Mesendoderm (in vitro differentiated cells): ENCODE measurements around the gene SLC24A4.

ENCODE experiments used
- DNase-seq: peaks from one replicate; pipeline ENCODE4 v3.0.0; 2013
- H2AK5ac ChIP-seq: 2 replicates; pipeline ENCODE4 v1.6.1; 2013; ENCODE audit warnings: low read length, inconsistent platforms
- H2BK120ac ChIP-seq: 2 replicates; pipeline ENCODE4 v1.6.1; 2013; ENCODE audit warnings: low read depth, mild to moderate bottlenecking, low read length, moderate library complexity, mixed read lengths
- H2BK15ac ChIP-seq: replicated peaks from 2 replicates; pipeline ENCODE4 v1.6.1; 2013; ENCODE audit warnings: low read depth, mild to moderate bottlenecking, moderate library complexity
- H2BK5ac ChIP-seq: 2 replicates; pipeline ENCODE4 v1.6.1; 2013; ENCODE audit warnings: low read length, inconsistent platforms
- H3K18ac ChIP-seq: 2 replicates; pipeline ENCODE4 v1.6.1; 2013; ENCODE audit warnings: mild to moderate bottlenecking, low read length, mixed read lengths
- H3K23ac ChIP-seq: one replicate; pipeline ENCODE4 v1.6.1; 2013; ENCODE audit warnings: low read length
- H3K27ac ChIP-seq: 2 replicates; pipeline ENCODE4 v1.5.1; 2013; ENCODE audit warnings: low read depth, mild to moderate bottlenecking, inconsistent platforms, low read length, moderate library complexity
- H3K27me3 ChIP-seq: 2 replicates; pipeline ENCODE4 v1.6.1; 2013; ENCODE audit warnings: low read length, control low read depth, mild to moderate bottlenecking, inconsistent platforms; ENCODE audit not compliant: insufficient read depth, poor library complexity
- H3K36me3 ChIP-seq: 2 replicates; pipeline ENCODE4 v1.6.1; 2013; ENCODE audit warnings: low read length, inconsistent platforms; ENCODE audit not compliant: control insufficient read depth, insufficient read depth
- H3K4ac ChIP-seq: one replicate; pipeline ENCODE4 v1.6.1; 2013; ENCODE audit warnings: low read depth, mild to moderate bottlenecking, low read length, moderate library complexity
- H3K4me1 ChIP-seq: 2 replicates; pipeline ENCODE4 v1.6.1; 2013; ENCODE audit warnings: low read depth, low read length, inconsistent platforms; ENCODE audit not compliant: control insufficient read depth
- H3K4me2 ChIP-seq: 2 replicates; pipeline ENCODE4 v1.6.1; 2013; ENCODE audit warnings: low read length
- H3K4me3 ChIP-seq: 2 replicates; pipeline ENCODE4 v1.5.1; 2013; ENCODE audit warnings: mild to moderate bottlenecking, low read length
- H3K56ac ChIP-seq: one replicate; pipeline ENCODE4 v1.6.1; 2013; ENCODE audit warnings: low read length
- H3K79me1 ChIP-seq: 2 replicates; pipeline ENCODE4 v1.6.1; 2013; ENCODE audit warnings: low read length, inconsistent platforms
- H3K79me2 ChIP-seq: 2 replicates; pipeline ENCODE4 v1.6.1; 2013; ENCODE audit warnings: mild to moderate bottlenecking, low read length; ENCODE audit not compliant: control insufficient read depth, insufficient read depth
- H3K9ac ChIP-seq: 2 replicates; pipeline ENCODE4 v1.6.1; 2013; ENCODE audit warnings: low read length, inconsistent platforms
- H4K5ac ChIP-seq: one replicate; pipeline ENCODE4 v1.6.1; 2013; ENCODE audit warnings: low read length
- H4K8ac ChIP-seq: one replicate; pipeline ENCODE4 v1.6.1; 2013; ENCODE audit warnings: low read depth, mild to moderate bottlenecking, control low read depth, low read length, moderate library complexity
- WGBS: extraction: QIAGEN DNeasy Blood & Tissue Kit; methylation state at CpG from one replicate; pipeline ENCODE4 v1.1.7; 2013; ENCODE audit warnings: low lambda C conversion rate, missing lambda C conversion rate; ENCODE audit not compliant: insufficient coverage; ENCODE audit errors: extremely low coverage; 5-methylcytosine and 5-hydroxymethylcytosine counted together

The SLC24A4 gene

GRCh38 chr14:92437309-92437708 is 114.3 kb downstream of the SLC24A4 start:
- no peak overlapping the region for H3K9ac ChIP-seq
- no peak overlapping the region for H3K27ac ChIP-seq
- no peaks in the 10 kb centered on the region for H3K36me3 ChIP-seq
- no peaks in the 10 kb centered on the region for H3K27me3 ChIP-seq
- H3K4me3 ChIP-seq: no peak overlapping the region
- no peak overlapping the region for H4K5ac ChIP-seq
- H2BK120ac ChIP-seq: no peak overlapping the region
- no peak overlapping the region for H4K8ac ChIP-seq
- no peak overlapping the region for H3K4me2 ChIP-seq
- H3K79me1 ChIP-seq: no peaks in the 10 kb centered on the region
- DNase-seq: no peak
- no peak overlapping the region for H3K23ac ChIP-seq
- H2BK5ac ChIP-seq: no peak overlapping the region
- WGBS: no CpG with 5 or more reads among the region's 5 CpGs
- no peaks in the 10 kb centered on the region for H3K79me2 ChIP-seq
- no peak overlapping the region for H3K56ac ChIP-seq
- no peak overlapping the region for H2BK15ac ChIP-seq
- no peaks in the 10 kb centered on the region for H3K4me1 ChIP-seq
- no peak overlapping the region for H2AK5ac ChIP-seq
- no peak overlapping the region for H3K18ac ChIP-seq
- no peak overlapping the region for H3K4ac ChIP-seq

GRCh38 chr14:92437729-92438285 is 114.8 kb downstream of the SLC24A4 start:
- Histone ChIP-seq H3K4ac (no peak overlapping the region), H3K27me3 (no peaks in the 10 kb centered on the region), H3K27ac (no peak overlapping the region), H2BK5ac (no peak overlapping the region), H2BK120ac (no peak overlapping the region), H2AK5ac (no peak overlapping the region), H2BK15ac (no peak overlapping the region), H3K4me2 (no peak overlapping the region), H4K8ac (no peak overlapping the region), H3K79me1 (no peaks in the 10 kb centered on the region), H3K23ac (no peak overlapping the region), H3K4me3 (no peak overlapping the region), H3K79me2 (no peaks in the 10 kb centered on the region), H3K56ac (no peak overlapping the region), H3K9ac (no peak overlapping the region), H3K36me3 (no peaks in the 10 kb centered on the region), H4K5ac (no peak overlapping the region), H3K18ac (no peak overlapping the region), H3K4me1 (no peaks in the 10 kb centered on the region)
- WGBS: no CpG with 5 or more reads among the region's 12 CpGs
- DNase-seq: no peak

- Histone ChIP-seq H3K79me1 (no peaks in the 10 kb centered on the region), H3K27me3 (no peaks in the 10 kb centered on the region), H3K56ac (no peak overlapping the region), H3K9ac (no peak overlapping the region), H4K5ac (no peak overlapping the region), H4K8ac (no peak overlapping the region), H2BK120ac (no peak overlapping the region), H2BK15ac (no peak overlapping the region), H3K79me2 (no peaks in the 10 kb centered on the region), H3K27ac (no peak overlapping the region), H3K4ac (no peak overlapping the region), H3K18ac (no peak overlapping the region), H3K23ac (no peak overlapping the region), H3K4me1 (no peaks in the 10 kb centered on the region), H3K36me3 (no peaks in the 10 kb centered on the region), H3K4me2 (no peak overlapping the region), H2AK5ac (no peak overlapping the region), H3K4me3 (no peak overlapping the region), H2BK5ac (no peak overlapping the region)
- no peak for DNase-seq
- no CpG with 5 or more reads among the region's 12 CpGs for WGBS
Measured at GRCh38 chr14:92439537-92440344, 116.8 kb downstream of the SLC24A4 start.

GRCh38 chr14:92440345-92441003 is 117.5 kb downstream of the SLC24A4 start:
- DNase-seq: no peak
- Histone ChIP-seq H3K27ac (no peak overlapping the region), H2BK5ac (no peak overlapping the region), H3K23ac (no peak overlapping the region), H3K27me3 (no peaks in the 10 kb centered on the region), H2AK5ac (no peak overlapping the region), H3K4me2 (no peak overlapping the region), H3K4me3 (no peak overlapping the region), H4K8ac (no peak overlapping the region), H3K36me3 (no peaks in the 10 kb centered on the region), H3K56ac (no peak overlapping the region), H2BK120ac (no peak overlapping the region), H3K18ac (no peak overlapping the region), H3K4ac (no peak overlapping the region), H3K79me1 (no peaks in the 10 kb centered on the region), H3K9ac (no peak overlapping the region), H3K79me2 (no peaks in the 10 kb centered on the region), H3K4me1 (no peaks in the 10 kb centered on the region), H2BK15ac (no peak overlapping the region), H4K5ac (no peak overlapping the region)
- WGBS: no CpG with 5 or more reads among the region's 7 CpGs

- no peaks in the 10 kb centered on the region for H3K79me1 ChIP-seq
- H3K9ac ChIP-seq: no peak overlapping the region
- H3K27me3 ChIP-seq: no peaks in the 10 kb centered on the region
- no peaks in the 10 kb centered on the region for H3K36me3 ChIP-seq
- no peak overlapping the region for H2BK15ac ChIP-seq
- H3K79me2 ChIP-seq: no peaks in the 10 kb centered on the region
- H2AK5ac ChIP-seq: no peak overlapping the region
- H3K4me1 ChIP-seq: no peaks in the 10 kb centered on the region
- H3K27ac ChIP-seq: no peak overlapping the region
- H2BK120ac ChIP-seq: no peak overlapping the region
- WGBS: no CpG with 5 or more reads among the region's 10 CpGs
- no peak for DNase-seq
- H4K5ac ChIP-seq: no peak overlapping the region
- no peak overlapping the region for H3K4me2 ChIP-seq
- no peak overlapping the region for H2BK5ac ChIP-seq
- no peak overlapping the region for H3K56ac ChIP-seq
- no peak overlapping the region for H4K8ac ChIP-seq
- H3K18ac ChIP-seq: no peak overlapping the region
- H3K4ac ChIP-seq: no peak overlapping the region
- no peak overlapping the region for H3K23ac ChIP-seq
- H3K4me3 ChIP-seq: no peak overlapping the region
Measured at GRCh38 chr14:92441751-92442504, 119.0 kb downstream of the SLC24A4 start.
